Measurements from ENCODE around the gene GARIN5A.

The GARIN5A gene

DNA sequence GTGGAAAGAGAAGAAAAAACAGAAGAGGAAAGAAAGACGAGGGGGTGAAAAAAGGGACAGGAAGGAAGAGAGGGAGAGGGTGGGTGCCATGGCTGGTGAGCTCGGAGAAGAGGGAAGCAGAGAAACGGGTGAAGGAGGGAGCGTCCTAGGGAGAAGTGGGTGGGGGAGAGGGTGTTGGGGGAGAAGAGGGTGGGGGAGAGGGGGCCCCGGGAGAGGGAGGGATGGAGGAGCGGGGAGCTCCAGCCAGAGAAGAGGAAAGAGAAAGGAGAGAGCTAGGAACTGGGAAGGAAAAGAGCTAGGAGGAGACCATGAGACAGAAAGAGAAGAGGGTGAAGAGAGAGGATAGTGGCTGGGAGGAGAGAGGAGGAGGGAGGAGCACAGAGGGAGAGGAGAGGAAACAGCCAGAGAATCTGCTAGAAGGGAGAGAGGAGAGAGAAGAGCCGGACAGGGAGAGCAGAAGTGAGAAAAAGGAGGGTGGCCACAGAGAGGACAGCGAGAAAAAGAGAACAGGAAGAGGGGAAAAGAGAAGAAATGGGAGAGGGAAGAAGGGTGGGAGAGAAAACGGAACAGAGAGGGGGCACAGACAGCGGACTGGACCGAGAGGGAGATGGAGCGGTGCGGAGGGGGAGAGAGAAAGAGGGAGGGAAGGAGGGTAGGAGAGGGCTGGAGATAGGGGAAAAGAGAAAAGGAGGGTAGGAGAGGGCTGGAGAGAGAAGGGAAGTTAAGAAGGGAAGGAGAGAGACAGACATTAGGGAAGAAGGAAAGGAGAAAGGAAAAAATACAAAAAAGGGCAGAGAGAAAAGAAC, 11.9 kb upstream of the GARIN5A start:
- peaks cover 11% of the 10 kb centered on the region for H3F3A ChIP-seq (ENCODE audit: control insufficient read depth, insufficient read depth)
- no peak overlapping the region for H3K27ac ChIP-seq (ENCODE audit: low read depth, low read length)
- H3K9me2 ChIP-seq (replicated peaks; ENCODE audit: control insufficient read depth, low read length): no peaks in the 10 kb centered on the region
- TF ChIP-seq, protein P1, sequence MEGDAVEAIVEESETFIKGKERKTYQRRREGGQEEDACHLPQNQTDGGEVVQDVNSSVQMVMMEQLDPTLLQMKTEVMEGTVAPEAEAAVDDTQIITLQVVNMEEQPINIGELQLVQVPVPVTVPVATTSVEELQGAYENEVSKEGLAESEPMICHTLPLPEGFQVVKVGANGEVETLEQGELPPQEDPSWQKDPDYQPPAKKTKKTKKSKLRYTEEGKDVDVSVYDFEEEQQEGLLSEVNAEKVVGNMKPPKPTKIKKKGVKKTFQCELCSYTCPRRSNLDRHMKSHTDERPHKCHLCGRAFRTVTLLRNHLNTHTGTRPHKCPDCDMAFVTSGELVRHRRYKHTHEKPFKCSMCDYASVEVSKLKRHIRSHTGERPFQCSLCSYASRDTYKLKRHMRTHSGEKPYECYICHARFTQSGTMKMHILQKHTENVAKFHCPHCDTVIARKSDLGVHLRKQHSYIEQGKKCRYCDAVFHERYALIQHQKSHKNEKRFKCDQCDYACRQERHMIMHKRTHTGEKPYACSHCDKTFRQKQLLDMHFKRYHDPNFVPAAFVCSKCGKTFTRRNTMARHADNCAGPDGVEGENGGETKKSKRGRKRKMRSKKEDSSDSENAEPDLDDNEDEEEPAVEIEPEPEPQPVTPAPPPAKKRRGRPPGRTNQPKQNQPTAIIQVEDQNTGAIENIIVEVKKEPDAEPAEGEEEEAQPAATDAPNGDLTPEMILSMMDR (IDR thresholded peaks at IDR 0.05; ENCODE audit: low read depth, low read length, poor library complexity, severe bottlenecking): no peak
- TF ChIP-seq EZH2phosphoT487 (IDR thresholded peaks at IDR 0.05; ENCODE audit: borderline replicate concordance, low read length): no peak
- H4K20me1 ChIP-seq (ENCODE audit: control insufficient read depth, insufficient read depth, low read depth, low read length): no peaks in the 10 kb centered on the region
- peaks cover 31% of the 10 kb centered on the region for H3K4me1 ChIP-seq (ENCODE audit: control insufficient read depth, low read length)
- H3K27me3 ChIP-seq (ENCODE audit: control insufficient read depth, low read length): no peaks in the 10 kb centered on the region
- H3K36me3 ChIP-seq (ENCODE audit: control insufficient read depth, low read length): peaks cover 11% of the 10 kb centered on the region
- H3K9me3 ChIP-seq (ENCODE audit: control insufficient read depth, insufficient read depth, low read length): peaks cover 8% of the 10 kb centered on the region; the same call in 1 of the 2 replicates
- 0 out of 2 replicates have a peak overlapping the region, but pooled peaks have one; percentile 11 for H3K4me3 ChIP-seq (ENCODE audit: low read length)
- no peaks in the 10 kb centered on the region for H3K79me2 ChIP-seq (ENCODE audit: control insufficient read depth, low read length)
- peak overlapping the region; percentile 22; the same call in 1 of the 2 replicates for H3K4me2 ChIP-seq (ENCODE audit: low read length)

DNA sequence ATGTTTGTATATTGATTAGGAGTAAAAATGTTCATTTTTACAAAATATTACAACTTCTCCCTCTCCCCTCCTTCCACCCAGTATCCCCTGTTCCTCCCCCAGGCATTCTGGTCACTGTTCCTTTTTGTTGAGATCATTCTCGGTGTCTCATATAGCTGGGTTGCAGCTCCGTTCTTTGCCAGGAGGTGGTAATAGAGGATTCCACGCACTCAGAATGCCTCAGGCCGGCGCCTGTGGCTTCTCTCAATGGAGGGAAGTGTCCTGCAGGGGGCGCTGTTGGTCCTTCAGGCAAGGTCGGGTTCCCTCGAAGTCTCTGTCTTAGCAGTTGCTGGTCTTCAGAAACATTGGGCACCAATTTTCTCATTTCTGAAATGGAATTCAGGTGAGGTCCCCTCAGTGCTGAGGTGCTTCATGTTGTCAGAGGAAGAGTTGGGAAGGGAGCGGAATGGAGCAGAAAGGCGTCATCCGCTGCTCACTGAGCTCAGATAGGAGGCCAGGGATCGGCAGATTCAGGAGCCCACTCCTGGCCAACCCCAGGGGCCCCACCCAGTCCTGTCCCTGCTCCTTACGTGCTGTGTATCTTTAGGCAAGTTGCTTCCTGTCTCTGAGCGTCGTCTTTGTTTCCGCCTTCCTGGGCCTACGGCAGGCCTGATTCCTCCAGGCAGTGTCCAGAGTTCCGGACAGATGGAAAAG, 10.3 kb upstream of the GARIN5A start:
- Histone ChIP-seq H3K9me2 (replicated peaks; ENCODE audit: control insufficient read depth, low read length) (no peaks in the 10 kb centered on the region), H3K79me2 (ENCODE audit: control insufficient read depth, low read length) (no peaks in the 10 kb centered on the region), H3K27ac (ENCODE audit: low read depth, low read length) (no peak overlapping the region), H3K4me2 (ENCODE audit: low read length) (no peak overlapping the region; the same call in 1 of the 2 replicates), H4K20me1 (ENCODE audit: control insufficient read depth, insufficient read depth, low read depth, low read length) (no peaks in the 10 kb centered on the region), H3F3A (ENCODE audit: control insufficient read depth, insufficient read depth) (peaks cover 11% of the 10 kb centered on the region), H3K9me3 (ENCODE audit: control insufficient read depth, insufficient read depth, low read length) (peaks cover 8% of the 10 kb centered on the region; the same call in 1 of the 2 replicates), H3K4me1 (ENCODE audit: control insufficient read depth, low read length) (peaks cover 23% of the 10 kb centered on the region), H3K36me3 (ENCODE audit: control insufficient read depth, low read length) (peaks cover 24% of the 10 kb centered on the region), H3K4me3 (ENCODE audit: low read length) (no peak overlapping the region), H3K27me3 (ENCODE audit: control insufficient read depth, low read length) (no peaks in the 10 kb centered on the region)
- TF ChIP-seq, protein P1 (IDR thresholded peaks at IDR 0.05; ENCODE audit: low read depth, low read length, poor library complexity, severe bottlenecking): peak; percentile 91
- no peak for TF ChIP-seq EZH2phosphoT487 (IDR thresholded peaks at IDR 0.05; ENCODE audit: borderline replicate concordance, low read length)

DNA sequence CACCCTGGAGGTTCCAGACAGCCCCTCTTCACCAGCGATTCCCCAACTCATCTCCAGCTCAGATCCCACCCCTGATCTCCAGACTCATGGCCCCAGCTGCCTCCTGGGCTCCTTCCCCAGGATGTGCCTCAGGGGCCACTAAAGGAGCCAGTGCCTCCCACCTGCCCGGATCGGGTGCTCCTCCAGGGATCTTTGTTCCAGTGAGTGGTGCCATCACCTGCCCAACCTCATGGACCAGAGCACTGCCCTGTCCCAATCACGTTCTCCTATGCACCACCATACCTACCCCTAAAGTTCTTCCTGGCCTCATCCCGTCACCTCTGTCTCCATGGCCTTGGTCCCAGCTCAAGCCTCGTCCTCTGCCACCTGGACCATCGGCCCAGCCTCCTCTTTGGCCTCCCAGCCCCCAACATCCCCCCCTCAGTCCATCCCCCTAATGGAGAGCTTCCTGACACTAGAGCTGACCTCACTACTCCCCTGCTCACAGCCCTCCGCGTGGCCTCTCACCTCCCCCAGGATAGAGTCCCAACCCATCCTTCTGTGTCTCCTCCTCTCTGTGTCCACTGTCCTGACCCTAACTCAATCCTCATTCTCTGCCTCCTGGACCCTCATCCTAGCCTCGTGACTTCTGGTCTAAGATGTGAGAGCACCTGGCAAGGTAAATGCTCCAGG, 8.8 kb upstream of the GARIN5A start:
- Histone ChIP-seq H3K27ac (ENCODE audit: low read depth, low read length) (no peak overlapping the region), H3K79me2 (ENCODE audit: control insufficient read depth, low read length) (no peaks in the 10 kb centered on the region; the same call in 1 of the 2 replicates), H3K4me2 (ENCODE audit: low read length) (no peak overlapping the region)

More for the DNA sequence above, 8.8 kb upstream of the GARIN5A start:
- TF ChIP-seq EZH2phosphoT487 (IDR thresholded peaks at IDR 0.05; ENCODE audit: borderline replicate concordance, low read length): no peak
- TF ChIP-seq, protein P1 (IDR thresholded peaks at IDR 0.05; ENCODE audit: low read depth, low read length, poor library complexity, severe bottlenecking): no peak
- peaks cover 8% of the 10 kb centered on the region; the same call in 1 of the 2 replicates for H3K9me3 ChIP-seq (ENCODE audit: control insufficient read depth, insufficient read depth, low read length)
- H3F3A ChIP-seq (ENCODE audit: control insufficient read depth, insufficient read depth): 0 out of 2 replicates have a peak, but pooled peaks cover 5% of the 10 kb centered on the region
- no peaks in the 10 kb centered on the region for H3K9me2 ChIP-seq (replicated peaks; ENCODE audit: control insufficient read depth, low read length)
- H3K27me3 ChIP-seq (ENCODE audit: control insufficient read depth, low read length): no peaks in the 10 kb centered on the region
- peaks cover 19% of the 10 kb centered on the region for H3K4me1 ChIP-seq (ENCODE audit: control insufficient read depth, low read length)
- no peak overlapping the region for H3K4me3 ChIP-seq (ENCODE audit: low read length)
- H4K20me1 ChIP-seq (ENCODE audit: control insufficient read depth, insufficient read depth, low read depth, low read length): no peaks in the 10 kb centered on the region
- peaks cover 38% of the 10 kb centered on the region for H3K36me3 ChIP-seq (ENCODE audit: control insufficient read depth, low read length)

Measured in DOHH2 (cell line).